Measurements from ENCODE around the gene TRPM6.

Gene TRPM6

DNA sequence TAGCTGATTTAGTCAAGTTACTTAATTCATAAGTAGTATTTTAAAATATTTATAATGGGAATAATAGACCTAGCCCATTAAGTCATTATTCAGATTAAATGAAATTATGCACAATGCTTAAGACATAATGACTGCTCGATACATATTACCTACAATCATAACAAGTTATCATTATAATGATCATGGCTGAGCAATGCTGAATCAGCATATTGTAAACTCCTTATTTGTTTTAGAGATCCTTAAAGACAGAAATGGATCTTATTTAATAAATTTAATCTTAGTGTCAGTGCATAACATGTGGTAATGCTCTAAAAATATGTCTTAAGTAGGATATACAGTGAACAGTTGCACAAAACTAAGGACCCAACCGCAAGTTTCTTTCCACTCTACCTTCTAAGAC lies 169.0 kb downstream of the TRPM6 start:
- DNase-seq = no peak

- DNase-seq = no peak
Observed at GRCh38 chr9:74711341-74711740, 176.4 kb downstream of the TRPM6 start.

- no peak for DNase-seq
Observed at GRCh38 chr9:74697535-74697934, 190.2 kb downstream of the TRPM6 start.

GRCh38 chr9:74696520-74696919 lies 191.2 kb downstream of the TRPM6 start:
- DNase-seq = no peak

- no peak for DNase-seq
Observed at GRCh38 chr9:74691058-74691457, 196.7 kb downstream of the TRPM6 start.

GRCh38 chr9:74683322-74683721 lies 204.4 kb downstream of the TRPM6 start:
- DNase-seq = no peak

GRCh38 chr9:74681906-74682305 lies 205.8 kb downstream of the TRPM6 start:
- no peak for DNase-seq

GRCh38 chr9:74674077-74674476 lies 213.6 kb downstream of the TRPM6 start:
- no peak for DNase-seq

Data from activated T-cell treated with anti-CD3 and anti-CD28 coated beads, Interleukin-2, amount 50 U/mL, for 1 hour (primary cell).